NCI-H69 (cell line): ENCODE measurements around the gene ZCCHC17.

Experiments
- DNase-seq: peaks from one replicate; lab custom pipeline; 2025; lab: John Stamatoyannopoulos, UW

Gene ZCCHC17

DNA sequence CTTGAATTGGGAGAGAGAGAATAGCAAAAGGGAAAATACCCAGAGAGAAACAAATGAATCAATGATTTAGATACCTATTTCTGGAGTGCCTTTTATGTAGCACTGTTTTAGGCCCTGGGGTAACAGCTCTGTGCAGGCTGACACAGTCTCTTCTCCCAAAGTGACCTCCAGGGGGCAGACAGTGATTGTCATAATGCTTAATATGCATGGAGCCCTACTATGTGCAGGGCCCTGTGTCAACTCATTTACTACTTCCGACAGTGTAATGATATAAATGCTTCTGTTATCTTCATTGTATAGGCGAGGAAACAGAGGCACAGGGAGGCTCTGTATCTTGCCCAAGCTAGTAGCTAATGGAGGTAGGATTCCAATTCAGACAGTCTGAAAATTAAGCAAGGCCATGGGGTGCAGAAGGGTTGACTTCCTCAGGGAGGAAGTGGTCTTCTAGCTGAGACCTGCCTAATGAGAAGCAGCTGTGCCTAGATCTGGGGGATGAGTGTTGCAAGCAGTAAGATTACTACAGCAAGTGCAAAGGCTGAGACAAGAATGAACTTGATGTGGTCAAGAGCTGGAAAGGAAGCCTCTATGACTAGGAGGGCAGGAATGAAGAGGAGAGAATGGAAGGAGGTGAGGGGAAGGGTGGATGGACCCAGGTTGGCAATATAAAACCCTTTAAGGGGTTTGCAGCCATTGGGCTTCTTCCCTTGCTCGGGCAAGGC lies 100.0 kb downstream of the ZCCHC17 start:
- DNase-seq = no peak

DNA sequence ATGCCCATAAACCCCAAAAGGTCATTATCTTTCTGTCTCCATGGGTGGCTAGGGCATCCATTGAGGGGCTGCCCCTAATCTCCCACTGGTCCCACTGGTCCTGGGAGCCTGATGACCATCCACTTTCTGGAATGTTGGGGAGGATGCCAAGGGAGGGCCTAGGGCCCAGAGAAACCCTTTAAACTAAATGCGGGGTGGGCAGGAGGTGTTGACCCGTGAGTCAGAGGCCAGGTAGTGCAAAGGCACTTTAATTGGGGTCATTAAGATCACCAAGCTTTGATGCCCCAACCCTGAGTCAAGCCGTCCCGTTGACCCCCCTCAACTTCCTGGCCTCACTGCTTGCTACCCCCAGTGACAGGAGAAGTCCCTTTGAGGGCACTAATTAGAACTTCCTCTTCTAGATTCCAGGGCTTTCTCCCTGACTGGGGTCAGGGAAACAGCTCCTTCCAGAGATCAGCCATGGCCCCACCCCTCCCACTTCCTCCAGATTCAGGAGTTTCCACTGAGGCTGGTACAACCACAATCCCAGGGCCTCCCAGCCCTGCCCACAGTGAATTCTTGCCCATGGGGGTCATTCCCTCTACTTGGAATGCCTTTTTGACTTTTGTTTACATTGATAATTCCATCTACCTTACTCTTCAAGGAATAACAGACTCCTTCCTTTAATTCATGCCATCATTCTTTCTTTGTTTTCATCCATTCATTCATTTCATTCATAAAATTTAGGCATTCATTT lies 100.7 kb downstream of the ZCCHC17 start:
- no peak for DNase-seq

- DNase-seq = peak; percentile 11
Measured at GRCh38 chr1:31398246-31398645, 101.4 kb downstream of the ZCCHC17 start.

GRCh38 chr1:31399976-31400375 lies 103.1 kb downstream of the ZCCHC17 start:
- DNase-seq = no peak

DNA sequence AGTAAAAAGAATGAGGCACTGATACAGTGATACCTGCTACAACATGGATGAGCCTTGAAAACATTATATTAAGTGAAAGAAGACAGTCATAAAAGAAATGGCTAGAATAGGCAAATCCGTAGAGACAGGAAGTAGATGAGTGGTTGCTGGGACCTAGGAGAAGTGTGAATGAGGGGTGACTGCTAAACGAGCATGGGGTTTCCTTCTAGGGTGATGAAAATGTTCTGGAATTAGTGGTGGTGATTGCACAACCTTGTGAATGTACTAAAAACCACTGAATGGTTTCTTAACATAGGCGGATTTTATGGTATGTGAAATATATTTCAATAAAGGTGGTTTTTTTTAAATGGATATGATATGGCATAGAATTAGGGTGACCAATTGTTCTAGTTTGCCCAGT lies 103.6 kb downstream of the ZCCHC17 start:
- DNase-seq = no peak

- no peak for DNase-seq
Measured at GRCh38 chr1:31401241-31401640, 104.4 kb downstream of the ZCCHC17 start.

DNA sequence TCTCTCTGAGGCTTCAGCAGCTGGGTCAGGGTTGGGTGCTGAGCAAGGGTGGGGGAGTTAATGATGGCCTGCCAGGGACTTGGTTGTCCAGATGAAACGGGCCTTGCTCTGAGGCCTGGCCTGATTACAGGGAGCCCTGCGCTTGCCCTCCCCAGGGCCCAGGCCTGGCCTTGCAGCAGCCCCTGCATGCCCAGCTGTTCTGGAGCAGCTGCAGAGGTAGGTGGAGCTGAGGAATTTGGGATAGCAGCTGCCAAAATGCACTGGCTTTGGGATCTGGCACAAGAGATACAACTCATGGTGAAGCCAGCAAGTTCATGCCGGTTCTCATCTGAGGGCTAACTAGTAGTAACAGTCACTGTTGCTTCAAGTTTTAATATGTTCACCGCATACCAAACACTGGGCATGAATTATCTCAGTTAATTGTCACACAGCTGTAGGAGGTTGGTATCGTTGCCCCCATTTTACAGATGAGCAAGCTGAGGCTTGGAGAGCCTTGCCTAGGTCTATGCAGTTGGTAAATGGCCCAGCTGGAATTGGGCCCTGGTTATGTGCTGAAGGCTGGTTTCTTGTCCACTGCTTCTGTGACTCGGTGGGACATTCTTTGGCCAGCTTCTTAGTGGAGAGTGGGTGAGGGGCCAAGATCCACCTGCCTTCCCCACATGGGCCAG lies 108.9 kb downstream of the ZCCHC17 start:
- no peak for DNase-seq

- no peak for DNase-seq
Measured at GRCh38 chr1:31407029-31407626, 110.3 kb downstream of the ZCCHC17 start.

DNA sequence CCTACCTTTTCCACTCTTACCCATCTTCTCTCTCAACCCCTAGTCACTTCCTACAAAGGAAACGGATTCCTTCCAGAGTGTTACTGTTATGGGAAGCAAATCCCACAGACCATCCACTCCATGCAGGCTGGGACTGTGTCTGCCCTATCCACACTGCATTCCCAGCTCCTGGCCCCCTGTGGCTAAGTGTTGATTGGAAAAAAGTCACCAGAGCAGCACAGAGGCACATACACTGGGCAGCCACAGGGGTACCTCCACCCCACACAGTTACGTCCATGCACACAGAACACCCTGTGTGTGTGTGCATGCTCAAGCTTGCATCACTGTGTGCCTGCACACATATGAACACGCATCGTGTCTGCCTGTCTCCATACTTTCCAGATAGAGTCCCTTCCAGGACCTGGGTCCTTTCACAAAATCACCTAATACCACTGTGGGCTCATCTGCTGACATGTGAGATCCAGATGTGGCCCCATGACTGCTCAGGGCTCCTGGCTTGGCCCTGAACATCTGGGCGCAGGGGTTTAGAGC lies 112.0 kb downstream of the ZCCHC17 start:
- no peak for DNase-seq

DNA sequence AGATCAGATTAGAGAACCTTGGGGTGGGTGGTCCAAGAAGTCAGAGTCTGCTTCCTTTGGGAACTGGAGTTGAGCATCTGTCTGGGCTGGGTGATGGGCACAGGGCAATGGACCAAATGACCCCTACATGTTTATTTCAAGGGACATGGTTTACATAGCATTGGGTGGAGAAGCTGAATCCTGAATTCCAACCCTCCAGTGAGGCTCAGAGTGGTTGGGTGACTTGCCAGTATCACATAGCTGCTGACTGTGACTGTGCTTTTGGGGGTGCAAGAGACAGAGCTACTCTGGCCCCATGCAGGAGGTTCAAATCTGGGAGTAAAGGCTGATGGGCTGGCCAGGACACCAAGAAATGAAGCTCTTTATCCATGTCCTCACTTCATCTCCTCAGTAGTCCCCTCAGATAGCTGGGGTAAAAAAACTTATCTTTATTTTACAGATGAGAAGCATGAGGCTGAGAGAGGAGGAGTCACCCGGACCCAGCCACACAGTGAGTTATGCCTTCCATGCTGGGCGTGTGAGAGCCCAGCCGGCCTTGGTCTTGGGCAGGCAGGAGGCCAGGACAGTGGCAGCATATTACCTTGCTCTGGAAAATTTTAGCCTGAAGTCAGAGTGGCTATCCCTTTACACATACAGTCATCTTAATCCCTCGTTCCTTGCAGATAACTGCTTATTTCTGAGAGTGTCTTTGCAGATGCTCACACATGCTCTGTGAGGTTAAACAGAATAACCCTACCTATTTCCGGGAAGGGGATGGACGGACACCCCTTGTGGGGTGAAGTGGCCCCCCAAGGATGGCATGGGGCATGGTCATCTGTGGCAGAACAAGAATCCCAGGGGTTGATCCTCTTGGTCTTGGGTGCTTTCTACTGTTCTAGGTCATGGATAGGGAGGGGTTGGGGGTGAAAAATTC lies 113.4 kb downstream of the ZCCHC17 start:
- no peak for DNase-seq

GRCh38 chr1:31410871-31411270 lies 114.0 kb downstream of the ZCCHC17 start:
- DNase-seq = no peak

DNA sequence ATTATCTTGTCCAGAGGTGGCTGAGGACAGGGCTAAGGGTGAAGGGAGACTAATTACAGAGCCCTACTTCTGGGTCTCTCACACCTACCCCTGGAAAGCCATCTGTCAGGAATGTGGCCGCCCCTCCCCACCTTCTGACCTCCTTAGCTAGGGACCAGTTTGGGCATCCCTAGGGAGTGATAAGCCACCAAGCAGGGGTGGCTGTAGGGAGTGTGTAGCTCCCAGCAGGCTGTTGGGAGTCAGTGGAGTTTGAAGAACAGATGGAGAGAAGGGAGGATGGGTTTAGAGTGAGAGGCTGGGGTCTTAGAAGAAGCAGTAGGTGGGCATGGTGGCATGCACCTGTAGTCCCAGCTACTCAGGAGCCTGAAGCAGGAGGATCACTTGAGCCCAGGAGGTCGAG lies 115.4 kb downstream of the ZCCHC17 start:
- no peak for DNase-seq

DNA sequence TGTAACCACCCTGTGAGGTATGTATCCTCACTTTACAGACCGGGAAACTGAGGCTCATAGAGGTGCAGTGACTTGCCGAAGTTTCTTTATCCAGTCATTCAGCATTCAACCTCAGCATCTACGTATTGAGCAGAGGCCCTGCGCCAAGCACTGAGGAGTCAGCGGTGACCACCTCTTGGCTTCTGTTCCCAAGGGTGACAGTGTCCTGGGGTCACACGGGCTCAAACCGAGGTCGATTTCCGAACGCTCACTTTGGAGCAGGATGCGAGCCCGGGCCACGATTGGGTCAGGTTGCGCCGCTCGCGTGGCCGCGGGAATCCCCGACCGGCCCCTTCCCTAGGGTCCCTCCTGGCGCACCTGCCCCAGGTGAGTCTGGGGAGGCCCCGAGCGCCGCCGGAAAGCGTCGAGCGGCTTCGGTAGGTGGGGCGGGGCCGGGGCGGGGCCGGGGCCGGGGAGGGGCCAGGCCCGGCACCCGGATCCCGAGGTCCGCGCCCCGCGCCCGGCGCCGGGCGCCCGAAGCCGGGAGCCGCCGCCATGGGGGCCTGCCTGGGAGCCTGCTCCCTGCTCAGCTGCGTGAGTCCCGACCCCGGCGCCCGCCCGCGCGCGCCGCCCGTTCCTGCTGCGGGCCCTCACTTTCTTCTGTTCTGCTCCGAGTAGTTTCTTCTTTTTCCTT lies 116.0 kb downstream of the ZCCHC17 start, which contains the start of gene SERINC2:
TSS of gene SERINC2 (plus strand) at position 482 of the 673 bp plus-strand sequence. CDS start at position 535, 53 bp downstream.
- peak; percentile 80 for DNase-seq

- DNase-seq = peak; percentile 64
Measured at GRCh38 chr1:31413405-31414001, 116.7 kb downstream of the ZCCHC17 start.
